Measurements from ENCODE around the gene COPS4.
"Not testable (repeated sequence)": the region's sequence is repeated elsewhere in the genome, so short reads cannot be mapped to it uniquely, and the experiment has no call there.

The COPS4 gene

GRCh38 chr4:83082777-83083176 lies 47.8 kb downstream of the COPS4 start:
- TF ChIP-seq, protein P1, sequence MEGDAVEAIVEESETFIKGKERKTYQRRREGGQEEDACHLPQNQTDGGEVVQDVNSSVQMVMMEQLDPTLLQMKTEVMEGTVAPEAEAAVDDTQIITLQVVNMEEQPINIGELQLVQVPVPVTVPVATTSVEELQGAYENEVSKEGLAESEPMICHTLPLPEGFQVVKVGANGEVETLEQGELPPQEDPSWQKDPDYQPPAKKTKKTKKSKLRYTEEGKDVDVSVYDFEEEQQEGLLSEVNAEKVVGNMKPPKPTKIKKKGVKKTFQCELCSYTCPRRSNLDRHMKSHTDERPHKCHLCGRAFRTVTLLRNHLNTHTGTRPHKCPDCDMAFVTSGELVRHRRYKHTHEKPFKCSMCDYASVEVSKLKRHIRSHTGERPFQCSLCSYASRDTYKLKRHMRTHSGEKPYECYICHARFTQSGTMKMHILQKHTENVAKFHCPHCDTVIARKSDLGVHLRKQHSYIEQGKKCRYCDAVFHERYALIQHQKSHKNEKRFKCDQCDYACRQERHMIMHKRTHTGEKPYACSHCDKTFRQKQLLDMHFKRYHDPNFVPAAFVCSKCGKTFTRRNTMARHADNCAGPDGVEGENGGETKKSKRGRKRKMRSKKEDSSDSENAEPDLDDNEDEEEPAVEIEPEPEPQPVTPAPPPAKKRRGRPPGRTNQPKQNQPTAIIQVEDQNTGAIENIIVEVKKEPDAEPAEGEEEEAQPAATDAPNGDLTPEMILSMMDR (IDR thresholded peaks at IDR 0.05; ENCODE audit: extremely low read depth, insufficient read depth, missing control alignments): no peak
- DNase-seq (ENCODE audit: low spot score): no peak
- in situ Hi-C loops (cut with MboI; ENCODE audit: low pct_unique_long_range_greater_than_20kb, low sequenced_read_pairs, unreplicated experiment): no loop called here

GRCh38 chr4:83083925-83084475 lies 49.0 kb downstream of the COPS4 start:
- no peak for DNase-seq (ENCODE audit: low spot score)
- TF ChIP-seq, protein P1 (IDR thresholded peaks at IDR 0.05; ENCODE audit: extremely low read depth, insufficient read depth, missing control alignments): no peak
- in situ Hi-C loops (cut with MboI; ENCODE audit: low pct_unique_long_range_greater_than_20kb, low sequenced_read_pairs, unreplicated experiment): no loop called here

DNA sequence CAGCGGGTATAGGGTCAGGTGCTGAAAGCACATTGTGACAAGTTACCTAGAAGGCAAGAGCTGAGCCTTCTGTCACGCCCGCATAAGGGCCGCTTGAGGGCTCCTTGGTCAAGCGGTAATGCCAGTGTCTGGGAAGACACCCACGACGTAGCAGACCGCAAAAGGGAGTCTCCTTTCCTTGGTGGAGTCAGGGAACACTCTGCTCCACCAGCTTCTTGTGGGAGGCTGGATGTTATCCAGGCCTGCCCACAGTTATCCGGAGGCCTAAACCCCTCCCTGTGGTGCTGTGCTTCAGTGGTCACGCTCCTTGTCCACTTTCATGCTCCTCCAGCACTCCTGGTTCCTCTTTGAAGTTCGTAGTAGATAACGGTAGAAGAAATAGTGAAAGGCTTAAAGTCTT lies 50.0 kb downstream of the COPS4 start:
- DNase-seq (ENCODE audit: low spot score); in situ Hi-C loops (cut with MboI; ENCODE audit: low pct_unique_long_range_greater_than_20kb, low sequenced_read_pairs, unreplicated experiment): not testable (repeated sequence)

DNA sequence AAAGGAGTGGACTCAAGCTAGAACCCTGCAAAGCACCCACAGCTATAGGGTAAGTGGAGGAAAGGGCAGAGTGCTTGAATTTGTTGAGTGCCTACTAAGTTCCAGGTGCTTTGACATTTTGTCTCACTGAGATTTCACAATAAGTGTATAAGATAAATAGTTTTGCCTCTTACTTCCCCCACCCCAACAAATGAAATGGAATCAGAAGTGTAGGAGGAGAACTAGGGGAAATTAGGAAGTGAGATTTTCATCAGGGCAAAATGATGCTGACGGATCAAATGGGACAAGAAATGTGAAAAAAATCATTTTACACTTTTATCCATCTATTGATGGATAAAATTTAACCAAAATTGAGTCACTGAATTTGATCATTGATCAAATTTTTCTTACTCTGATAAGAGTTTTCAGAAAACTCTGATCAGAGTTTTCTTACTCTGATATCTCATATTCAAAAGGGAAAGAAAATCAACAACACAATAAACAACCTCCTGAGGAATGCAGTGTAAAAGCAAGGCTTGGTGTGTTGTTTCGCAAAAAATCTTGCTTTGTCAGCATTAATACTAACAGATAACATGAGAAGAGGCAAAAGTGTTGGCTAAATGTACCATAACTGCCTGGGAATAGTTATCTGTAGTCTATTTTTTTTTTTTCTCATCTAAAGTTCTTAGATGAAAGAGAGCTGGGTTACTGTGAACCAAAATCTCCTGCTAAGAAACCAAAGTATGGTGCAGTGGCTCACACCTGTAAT lies 54.6 kb downstream of the COPS4 start:
- TF ChIP-seq, protein P1 (IDR thresholded peaks at IDR 0.05; ENCODE audit: extremely low read depth, insufficient read depth, missing control alignments): no peak
- no peak for DNase-seq (ENCODE audit: low spot score)
- in situ Hi-C loops (cut with MboI; ENCODE audit: low pct_unique_long_range_greater_than_20kb, low sequenced_read_pairs, unreplicated experiment): no loop called here

DNA sequence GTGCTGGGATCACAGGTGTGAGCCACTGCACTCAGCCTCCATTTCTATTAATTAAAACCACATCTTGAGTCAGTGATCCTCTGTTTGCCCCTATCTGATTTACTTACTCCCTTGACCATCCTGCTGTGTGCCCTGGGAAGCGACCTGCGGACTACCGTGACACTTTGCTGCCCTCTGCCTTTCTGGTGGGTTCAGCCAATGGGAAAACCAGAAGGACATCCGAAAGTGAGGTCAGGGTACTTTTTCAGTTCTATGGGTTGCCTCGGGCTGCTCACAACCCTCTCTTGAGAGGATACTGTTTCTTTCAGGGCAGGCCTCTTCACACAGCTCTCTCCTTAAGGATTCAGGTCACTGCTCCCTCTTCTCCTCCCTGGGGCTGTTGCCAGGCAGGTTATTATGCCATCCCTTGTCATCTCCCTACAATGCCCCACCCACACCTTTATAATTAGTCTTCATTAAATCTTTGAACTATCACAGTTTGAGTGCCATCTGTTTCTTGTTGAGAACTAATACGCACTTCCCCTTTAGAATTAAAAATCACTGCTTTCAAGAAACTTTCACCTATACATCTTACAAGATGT lies 58.2 kb downstream of the COPS4 start:
- TF ChIP-seq, protein P1 (IDR thresholded peaks at IDR 0.05; ENCODE audit: extremely low read depth, insufficient read depth, missing control alignments): no peak
- in situ Hi-C loops (cut with MboI; ENCODE audit: low pct_unique_long_range_greater_than_20kb, low sequenced_read_pairs, unreplicated experiment): no loop called here
- no peak for DNase-seq (ENCODE audit: low spot score)

DNA sequence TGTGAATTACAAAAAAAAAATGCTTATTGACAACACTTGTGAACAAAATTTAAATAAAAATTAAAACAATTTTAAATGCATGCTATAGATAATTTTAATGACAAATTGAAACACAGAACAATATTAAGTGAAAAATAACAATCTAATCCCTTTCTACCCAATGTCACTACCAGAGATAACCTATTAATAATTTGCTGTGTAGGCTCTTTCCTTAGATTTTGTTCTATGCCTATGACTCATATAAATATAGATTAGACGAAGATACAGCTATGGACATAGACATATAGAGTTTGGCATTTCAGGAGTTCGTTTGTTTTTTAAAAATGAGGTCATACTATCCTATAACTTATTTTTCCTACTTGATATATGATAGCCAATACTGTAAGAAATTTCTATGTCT lies 61.4 kb downstream of the COPS4 start:
- TF ChIP-seq, protein P1 (IDR thresholded peaks at IDR 0.05; ENCODE audit: extremely low read depth, insufficient read depth, missing control alignments): no peak
- no peak for DNase-seq (ENCODE audit: low spot score)
- in situ Hi-C loops (cut with MboI; ENCODE audit: low pct_unique_long_range_greater_than_20kb, low sequenced_read_pairs, unreplicated experiment): no loop called here

- no peak for DNase-seq (ENCODE audit: low spot score)
- in situ Hi-C loops (cut with MboI; ENCODE audit: low pct_unique_long_range_greater_than_20kb, low sequenced_read_pairs, unreplicated experiment): no loop called here
- TF ChIP-seq, protein P1 (IDR thresholded peaks at IDR 0.05; ENCODE audit: extremely low read depth, insufficient read depth, missing control alignments): no peak
These were observed 70.0 kb downstream of the COPS4 start for GRCh38 chr4:83104991-83105390.
